Lower leg skin (tissue), 3 donors: ENCODE measurements around the gene CELF5.

Experiments used
- POLR2A ChIP-seq, 2 donors: fragments of 450-650 bp; IDR thresholded peaks; one replicate each; pipeline ENCODE4 v1.6.1; 2016 to 2017; ENCODE audit warnings: antibody characterized with exemption in 2 of 2, mild to moderate bottlenecking in 1 of 2, moderate library complexity in 1 of 2
- TF ChIP-seq, protein P1 (sequence below), 3 donors: fragments of 450-650 bp; IDR thresholded peaks; one replicate each; pipeline ENCODE4 v1.5.1; 2016; ENCODE audit warnings: antibody characterized with exemption in 3 of 3, mild to moderate bottlenecking in 3 of 3, moderate library complexity in 2 of 3

DNA sequence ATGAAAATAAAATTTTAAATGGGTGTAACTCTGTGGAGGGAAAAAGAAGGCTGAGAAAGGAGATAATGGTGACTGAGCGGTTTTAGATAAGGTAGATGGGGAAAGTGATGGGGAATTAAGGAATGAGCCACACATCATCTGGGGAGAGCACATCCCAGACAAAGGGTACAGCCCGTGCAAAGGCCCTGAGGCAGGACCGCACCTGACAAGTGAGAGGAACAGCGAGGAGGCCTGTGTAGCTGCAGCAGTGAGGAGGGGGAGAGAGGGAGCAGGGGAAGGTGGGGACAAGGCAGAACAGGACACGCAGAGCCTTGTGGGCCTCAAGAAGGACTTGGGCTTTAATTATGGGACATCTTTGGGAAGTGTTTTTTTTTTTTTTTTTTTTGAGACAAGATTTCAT lies 1.8 kb upstream of the CELF5 start:
- TF ChIP-seq, protein P1, sequence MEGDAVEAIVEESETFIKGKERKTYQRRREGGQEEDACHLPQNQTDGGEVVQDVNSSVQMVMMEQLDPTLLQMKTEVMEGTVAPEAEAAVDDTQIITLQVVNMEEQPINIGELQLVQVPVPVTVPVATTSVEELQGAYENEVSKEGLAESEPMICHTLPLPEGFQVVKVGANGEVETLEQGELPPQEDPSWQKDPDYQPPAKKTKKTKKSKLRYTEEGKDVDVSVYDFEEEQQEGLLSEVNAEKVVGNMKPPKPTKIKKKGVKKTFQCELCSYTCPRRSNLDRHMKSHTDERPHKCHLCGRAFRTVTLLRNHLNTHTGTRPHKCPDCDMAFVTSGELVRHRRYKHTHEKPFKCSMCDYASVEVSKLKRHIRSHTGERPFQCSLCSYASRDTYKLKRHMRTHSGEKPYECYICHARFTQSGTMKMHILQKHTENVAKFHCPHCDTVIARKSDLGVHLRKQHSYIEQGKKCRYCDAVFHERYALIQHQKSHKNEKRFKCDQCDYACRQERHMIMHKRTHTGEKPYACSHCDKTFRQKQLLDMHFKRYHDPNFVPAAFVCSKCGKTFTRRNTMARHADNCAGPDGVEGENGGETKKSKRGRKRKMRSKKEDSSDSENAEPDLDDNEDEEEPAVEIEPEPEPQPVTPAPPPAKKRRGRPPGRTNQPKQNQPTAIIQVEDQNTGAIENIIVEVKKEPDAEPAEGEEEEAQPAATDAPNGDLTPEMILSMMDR (IDR thresholded peaks at IDR 0.05), result no peak
- no peak for TF ChIP-seq POLR2A (IDR thresholded peaks at IDR 0.05)
